Activated CD4-positive, alpha-beta memory T cell treated with anti-CD3 and anti-CD28 coated beads for 36 hours (primary cell): ENCODE measurements around the gene UNCX. TPM values are rescaled to one million over a fixed set of nuclear protein-coding genes. Genes with fewer than 3 reads are reported as not detected.

ENCODE experiments used
- CTCF ChIA-PET: fragments of 350-600 bp; sonication (Branson Sonifier 250); formaldehyde crosslinking; loops from one replicate; lab custom pipeline; 2021; ENCODE audit warnings: antibody characterized with exemption, inconsistent platforms; lab: Charles Lee
- POLR2A ChIA-PET: fragments of 350-600 bp; sonication (Branson Sonifier 250); formaldehyde crosslinking; loops from one replicate; lab custom pipeline; 2021; ENCODE audit warnings: antibody characterized with exemption; lab: Charles Lee
- DNase-seq: peaks from one replicate; pipeline ENCODE4 v3.0.0-alpha.2; 2020
- H3K27ac Mint-ChIP-seq: one replicate; pipeline ENCODE4 v1.8.0; 2021; ENCODE audit warnings: mixed read lengths
- H3K27me3 Mint-ChIP-seq: one replicate; pipeline ENCODE4 v1.8.0; 2021; ENCODE audit warnings: mixed read lengths
- H3K36me3 Mint-ChIP-seq: one replicate; pipeline ENCODE4 v1.8.0; 2021; ENCODE audit warnings: mixed read lengths
- H3K4me1 Mint-ChIP-seq: one replicate; pipeline ENCODE4 v1.8.0; 2021; ENCODE audit warnings: low read depth, mixed read lengths
- H3K4me3 Mint-ChIP-seq: one replicate; pipeline ENCODE4 v1.8.0; 2021; ENCODE audit warnings: mild to moderate bottlenecking, mixed read lengths
- H3K9me3 Mint-ChIP-seq: one replicate; pipeline ENCODE4 v1.8.0; 2021; ENCODE audit warnings: mixed read lengths
- intact Hi-C: fragments of 100-400 bp; cut with micrococcal nuclease; formaldehyde crosslinking; loops from one replicate; pipeline ENCODE4 v1.15.1; 2023
- total RNA-seq, 2 experiments: library from RNA; stranded (reverse); gene quantifications; one replicate each; pipeline ENCODE4 v1.2.3, GENCODE V29; 2021

Gene UNCX
- total RNA-seq, 2 experiments from 2014 or later, result not detected

DNA sequence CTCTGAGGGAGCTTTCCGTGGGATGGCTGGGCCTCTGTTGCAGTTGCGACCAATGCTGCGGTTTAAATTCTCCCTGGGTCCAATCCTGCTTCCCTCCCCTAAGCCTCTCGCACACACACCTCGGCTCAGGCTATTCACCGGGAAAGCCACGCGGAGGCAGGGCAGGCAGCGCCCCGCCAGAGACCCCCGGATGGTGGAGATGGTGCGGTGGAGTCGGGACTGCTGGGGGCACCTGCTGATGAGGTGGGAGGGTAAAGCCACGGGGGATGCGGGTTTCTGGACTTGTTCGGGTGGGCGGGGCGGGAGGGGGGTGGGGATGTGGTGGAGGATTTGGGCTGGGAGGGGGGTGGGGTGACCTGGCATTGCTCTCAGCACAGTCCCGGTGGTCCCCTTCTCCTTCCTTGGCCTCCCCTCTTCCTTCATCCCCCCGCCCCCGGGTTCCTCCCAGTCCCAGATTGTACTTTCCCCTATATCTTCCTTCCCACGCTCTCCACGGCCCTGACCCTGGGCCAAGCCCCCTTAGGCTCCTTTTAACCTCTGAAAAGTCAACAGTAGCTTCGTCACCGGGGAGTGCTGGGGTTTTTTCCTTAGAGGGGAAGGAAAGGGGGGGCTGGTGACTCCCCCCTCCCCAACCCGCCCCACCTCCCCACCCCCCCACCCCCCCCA is 16.4 kb downstream of the UNCX start:
- H3K4me3 Mint-ChIP-seq, result no peak overlapping the region
- ChIA-PET CTCF (no interaction called here), POLR2A (no interaction called here)
- no peak for DNase-seq
- no peak overlapping the region for H3K27ac Mint-ChIP-seq
- peaks cover 8% of the 10 kb centered on the region for H3K4me1 Mint-ChIP-seq
- H3K36me3 Mint-ChIP-seq, result no peaks in the 10 kb centered on the region
- H3K9me3 Mint-ChIP-seq, result no peaks in the 10 kb centered on the region
- intact Hi-C loops, result no loop called here
- peaks cover 62% of the 10 kb centered on the region for H3K27me3 Mint-ChIP-seq

GRCh38 chr7:1249731-1250130 is 17.1 kb downstream of the UNCX start:
- H3K27me3 Mint-ChIP-seq, result peaks cover 59% of the 10 kb centered on the region
- CTCF ChIA-PET, result no interaction called here

GRCh38 chr7:1250901-1251300 is 18.2 kb downstream of the UNCX start:
- intact Hi-C loops, result no loop called here
- peaks cover 51% of the 10 kb centered on the region for H3K27me3 Mint-ChIP-seq
- POLR2A ChIA-PET, result no interaction called here
- CTCF ChIA-PET, result interaction anchor here (1.6 kb wide), 1 partner anchor 31 kb away, joined by 3 read pairs; no protein-coding TSS in a partner anchor
- H3K4me1 Mint-ChIP-seq, result peaks cover 8% of the 10 kb centered on the region
- no peak overlapping the region for H3K4me3 Mint-ChIP-seq
- H3K36me3 Mint-ChIP-seq, result no peaks in the 10 kb centered on the region
- no peak for DNase-seq
- no peaks in the 10 kb centered on the region for H3K9me3 Mint-ChIP-seq
- no peak overlapping the region for H3K27ac Mint-ChIP-seq

More at GRCh38 chr7:1249731-1250130, 17.1 kb downstream of the UNCX start:
- H3K4me3 Mint-ChIP-seq, result no peak overlapping the region
- no peaks in the 10 kb centered on the region for H3K36me3 Mint-ChIP-seq
- H3K4me1 Mint-ChIP-seq, result peaks cover 8% of the 10 kb centered on the region
- no peak overlapping the region for H3K27ac Mint-ChIP-seq
- intact Hi-C loops, result no loop called here
- no peaks in the 10 kb centered on the region for H3K9me3 Mint-ChIP-seq
- POLR2A ChIA-PET, result no interaction called here
- DNase-seq, result no peak

DNA sequence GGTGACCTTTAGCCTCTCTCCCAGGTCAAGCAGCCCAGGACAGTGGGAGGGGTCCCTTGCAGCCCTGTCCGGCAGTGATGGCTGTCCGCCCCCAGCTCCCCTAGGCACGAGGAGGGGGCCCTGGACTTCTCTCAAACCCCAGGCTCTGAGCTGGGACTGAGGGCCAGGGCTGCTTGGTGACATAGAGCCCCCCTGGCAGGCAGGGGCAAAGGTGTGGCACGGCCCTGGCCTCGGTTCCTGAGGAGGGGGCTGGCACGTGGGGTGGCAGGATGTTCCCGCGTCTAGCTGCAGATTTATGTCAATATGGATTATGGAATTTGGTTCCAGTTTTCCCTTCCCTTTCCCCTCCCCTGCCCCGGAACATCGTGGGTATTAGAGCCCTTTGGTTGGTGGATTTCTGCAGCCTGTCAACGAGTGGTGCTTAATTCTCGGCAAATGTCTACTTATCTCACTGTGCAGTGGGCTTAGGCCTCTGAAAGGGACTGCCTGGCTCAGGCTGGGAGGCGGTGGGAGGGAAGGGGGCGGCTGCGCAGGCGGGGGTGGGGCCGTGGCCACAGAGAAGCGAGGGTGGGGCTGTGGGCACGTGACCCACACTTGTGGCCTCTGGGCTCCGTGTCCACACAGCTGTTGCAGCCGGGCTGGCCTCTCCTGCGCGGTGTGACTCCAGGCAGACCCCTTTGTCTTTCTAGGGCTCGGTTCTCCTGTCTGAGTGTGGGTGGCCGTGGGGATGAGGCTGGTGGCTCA is 19.3 kb downstream of the UNCX start:
- H3K4me1 Mint-ChIP-seq, result peaks cover 7% of the 10 kb centered on the region

GRCh38 chr7:1252540-1253090 is 19.9 kb downstream of the UNCX start:
- Mint-ChIP-seq H3K36me3 (no peaks in the 10 kb centered on the region), H3K27ac (no peak overlapping the region), H3K9me3 (no peaks in the 10 kb centered on the region), H3K4me1 (peaks cover 7% of the 10 kb centered on the region), H3K27me3 (peaks cover 50% of the 10 kb centered on the region), H3K4me3 (no peak overlapping the region)
- DNase-seq, result no peak
- ChIA-PET POLR2A (no interaction called here), CTCF (no interaction called here)
- intact Hi-C loops, result no loop called here

More for the DNA sequence above, 19.3 kb downstream of the UNCX start:
- ChIA-PET POLR2A (no interaction called here), CTCF (interaction anchor here (1.6 kb wide), 1 partner anchor 32 kb away, joined by 3 read pairs; no protein-coding TSS in a partner anchor)
- Mint-ChIP-seq H3K9me3 (no peaks in the 10 kb centered on the region), H3K27ac (no peak overlapping the region), H3K36me3 (no peaks in the 10 kb centered on the region), H3K27me3 (peaks cover 50% of the 10 kb centered on the region), H3K4me3 (no peak overlapping the region)
- intact Hi-C loops, result no loop called here
- no peak for DNase-seq

DNA sequence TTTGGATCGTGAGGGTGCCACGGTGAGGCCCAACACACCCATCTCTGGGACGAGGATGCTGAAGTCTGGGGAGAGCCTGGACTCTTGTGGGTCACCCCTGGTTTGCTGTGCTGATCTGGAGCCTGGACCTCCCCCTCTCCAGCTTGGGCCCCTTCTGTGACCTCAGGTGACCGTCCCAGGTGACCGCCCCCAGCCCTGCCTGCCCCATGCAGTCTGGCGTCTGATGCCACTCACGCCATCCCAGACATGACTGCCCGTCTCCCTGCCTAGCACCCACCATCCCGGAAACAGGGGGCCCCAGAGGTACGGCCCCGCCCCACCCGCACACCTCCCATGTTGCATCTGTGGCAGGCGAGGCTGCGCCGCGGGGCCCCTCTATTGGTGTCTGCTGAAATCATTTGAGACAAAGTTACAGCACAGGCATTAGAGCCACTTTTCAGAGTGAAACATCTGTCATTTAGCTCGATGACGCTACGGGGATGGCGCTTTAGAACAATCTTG is 21.1 kb downstream of the UNCX start:
- Mint-ChIP-seq H3K4me3 (no peak overlapping the region), H3K36me3 (no peaks in the 10 kb centered on the region)
- POLR2A ChIA-PET, result no interaction called here

DNA sequence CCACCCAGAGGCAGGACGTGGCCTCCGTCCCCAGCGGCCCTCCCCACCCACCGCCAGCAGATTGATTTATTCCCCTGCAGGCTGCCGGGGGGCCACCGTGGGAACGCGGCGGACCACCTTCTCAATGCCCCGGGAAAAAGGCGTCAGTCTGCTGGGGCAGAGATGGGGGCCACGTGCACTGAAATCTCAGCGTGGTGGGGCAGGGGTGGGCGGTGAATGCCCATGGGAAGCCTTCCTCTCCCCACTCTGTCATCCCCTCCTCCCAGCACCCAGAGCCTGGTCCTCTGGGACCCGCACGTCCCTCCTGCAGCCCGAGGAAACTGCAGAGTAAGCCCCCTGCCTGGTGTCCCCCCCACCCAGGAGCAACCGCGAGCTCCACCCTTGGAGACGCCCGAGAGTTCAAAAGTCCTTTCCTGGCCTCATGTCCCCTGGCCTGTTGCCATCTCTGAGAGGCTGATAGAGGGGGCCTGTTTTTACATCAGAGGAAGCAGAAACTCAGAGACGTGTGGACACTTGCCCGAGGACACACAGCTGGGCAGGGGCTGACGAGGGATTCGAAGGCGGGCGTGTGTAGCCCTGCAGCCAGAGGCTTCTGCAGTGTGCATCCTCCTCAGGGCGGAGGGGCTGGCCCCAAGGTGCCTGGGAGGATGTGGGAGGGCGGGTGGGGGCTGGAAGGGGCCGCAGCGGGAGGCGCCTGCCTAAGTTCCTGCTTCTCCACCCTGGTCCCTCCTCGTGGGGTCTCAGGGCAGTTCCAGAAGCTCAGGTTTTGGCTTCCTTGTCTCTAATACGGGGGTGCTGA is 21.8 kb downstream of the UNCX start:
- Mint-ChIP-seq H3K27ac (no peak overlapping the region), H3K36me3 (no peaks in the 10 kb centered on the region), H3K27me3 (peaks cover 39% of the 10 kb centered on the region), H3K4me3 (no peak overlapping the region), H3K9me3 (no peaks in the 10 kb centered on the region), H3K4me1 (peaks cover 2% of the 10 kb centered on the region)
- ChIA-PET CTCF (interaction anchor here (0.8 kb wide), 1 partner anchor 178 kb away, joined by 3 read pairs; no protein-coding TSS in a partner anchor), POLR2A (no interaction called here)
- intact Hi-C loops, result no loop called here
- no peak for DNase-seq

More for the DNA sequence above, 21.1 kb downstream of the UNCX start:
- Mint-ChIP-seq H3K4me1 (peaks cover 2% of the 10 kb centered on the region), H3K27ac (no peak overlapping the region), H3K9me3 (no peaks in the 10 kb centered on the region), H3K27me3 (peaks cover 43% of the 10 kb centered on the region)
- DNase-seq, result no peak
- CTCF ChIA-PET, result no interaction called here
- intact Hi-C loops, result no loop called here

DNA sequence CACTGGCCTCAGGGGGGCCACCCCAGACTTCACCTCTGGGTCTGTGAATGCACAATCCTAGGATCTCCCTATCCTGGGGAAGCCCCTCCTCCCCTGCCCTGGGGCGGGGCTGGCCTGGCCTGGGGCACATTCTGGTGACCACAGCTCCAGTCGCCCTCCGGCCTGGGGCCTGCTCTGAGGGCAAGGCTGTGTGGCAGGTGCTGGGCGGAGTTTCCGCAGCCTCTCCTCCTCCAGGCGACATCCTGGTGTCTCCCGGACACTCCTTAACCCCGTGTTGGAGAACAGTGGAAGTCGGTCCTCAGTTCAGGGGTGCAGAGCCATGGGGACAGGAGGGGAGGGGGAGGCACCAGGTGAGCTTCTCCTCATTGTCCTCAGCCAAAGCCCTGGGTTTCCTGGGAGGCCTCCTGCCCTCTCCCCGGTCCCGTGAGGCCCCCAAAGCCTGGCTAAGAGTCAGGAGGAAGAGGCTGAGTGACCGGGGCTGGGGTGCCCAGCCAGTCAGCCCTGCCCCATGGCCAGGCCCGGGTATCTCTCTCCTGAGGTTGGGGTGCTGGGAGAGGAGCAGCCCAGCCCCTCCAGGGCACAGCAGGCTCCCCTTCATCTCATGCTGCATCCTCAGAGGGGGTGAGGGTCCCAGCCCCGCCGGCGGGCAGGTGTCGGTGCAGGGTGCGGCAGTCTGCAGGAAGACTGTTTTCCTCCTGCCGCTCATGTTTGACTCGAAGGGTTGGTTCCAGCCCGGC is 22.6 kb downstream of the UNCX start:
- Mint-ChIP-seq H3K36me3 (no peaks in the 10 kb centered on the region), H3K27me3 (peaks cover 34% of the 10 kb centered on the region), H3K27ac (no peak overlapping the region), H3K4me1 (peaks cover 2% of the 10 kb centered on the region), H3K9me3 (no peaks in the 10 kb centered on the region), H3K4me3 (no peak overlapping the region)
- no peak for DNase-seq
- intact Hi-C loops, result no loop called here
- POLR2A ChIA-PET, result no interaction called here
- CTCF ChIA-PET, result interaction anchor here (0.8 kb wide), 1 partner anchor 177 kb away, joined by 3 read pairs; no protein-coding TSS in a partner anchor

- intact Hi-C loops, result no loop called here
- ChIA-PET POLR2A (no interaction called here), CTCF (no interaction called here)
- DNase-seq, result no peak
- H3K27ac Mint-ChIP-seq, result no peak overlapping the region
- H3K4me1 Mint-ChIP-seq, result peaks cover 2% of the 10 kb centered on the region
- no peak overlapping the region for H3K4me3 Mint-ChIP-seq
- H3K27me3 Mint-ChIP-seq, result peaks cover 33% of the 10 kb centered on the region
- H3K9me3 Mint-ChIP-seq, result no peaks in the 10 kb centered on the region
- no peaks in the 10 kb centered on the region for H3K36me3 Mint-ChIP-seq
Measured at GRCh38 chr7:1255817-1256340, 23.2 kb downstream of the UNCX start.

GRCh38 chr7:1256621-1257020 is 23.9 kb downstream of the UNCX start:
- no peak for DNase-seq
- Mint-ChIP-seq H3K4me1 (peaks cover 2% of the 10 kb centered on the region), H3K27me3 (peaks cover 27% of the 10 kb centered on the region), H3K4me3 (no peak overlapping the region), H3K27ac (no peak overlapping the region), H3K9me3 (no peaks in the 10 kb centered on the region), H3K36me3 (no peaks in the 10 kb centered on the region)
- CTCF ChIA-PET, result no interaction called here
- POLR2A ChIA-PET, result no interaction called here
- intact Hi-C loops, result no loop called here

DNA sequence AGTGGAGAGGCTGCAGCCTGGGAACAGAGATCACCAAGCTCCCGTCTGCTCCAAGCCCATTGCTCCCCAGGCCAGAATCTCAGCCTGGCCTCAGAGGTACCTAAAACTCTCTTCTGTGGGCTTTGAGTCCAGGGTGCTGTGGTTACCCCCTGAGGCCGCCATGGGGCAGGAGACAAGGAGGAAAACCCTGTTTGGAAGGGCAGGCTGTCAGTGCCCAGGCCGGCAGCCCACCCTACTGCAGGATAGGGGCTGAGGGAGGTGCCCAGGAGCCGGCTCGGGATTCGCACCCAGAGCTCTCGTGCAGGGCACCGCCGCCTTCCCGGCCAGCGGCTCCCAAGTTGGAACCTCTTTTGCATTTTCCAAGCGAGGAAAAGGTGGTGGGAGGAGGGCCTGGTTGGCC is 24.5 kb downstream of the UNCX start:
- Mint-ChIP-seq H3K9me3 (no peaks in the 10 kb centered on the region), H3K4me3 (no peak overlapping the region), H3K27me3 (peaks cover 27% of the 10 kb centered on the region), H3K4me1 (peaks cover 2% of the 10 kb centered on the region), H3K27ac (no peak overlapping the region), H3K36me3 (no peaks in the 10 kb centered on the region)
- intact Hi-C loops, result no loop called here
- POLR2A ChIA-PET, result no interaction called here
- CTCF ChIA-PET, result no interaction called here
- no peak for DNase-seq
